NCI-H1105 (cell line): Measurements from ENCODE around the gene RPS2.
A peak's percentile ranks its signal among the peaks of the same experiment; 100 is the strongest.

Experiments used
- DNase-seq: peaks from one replicate; lab custom pipeline; 2025; lab: John Stamatoyannopoulos, UW

RPS2 gene

DNA sequence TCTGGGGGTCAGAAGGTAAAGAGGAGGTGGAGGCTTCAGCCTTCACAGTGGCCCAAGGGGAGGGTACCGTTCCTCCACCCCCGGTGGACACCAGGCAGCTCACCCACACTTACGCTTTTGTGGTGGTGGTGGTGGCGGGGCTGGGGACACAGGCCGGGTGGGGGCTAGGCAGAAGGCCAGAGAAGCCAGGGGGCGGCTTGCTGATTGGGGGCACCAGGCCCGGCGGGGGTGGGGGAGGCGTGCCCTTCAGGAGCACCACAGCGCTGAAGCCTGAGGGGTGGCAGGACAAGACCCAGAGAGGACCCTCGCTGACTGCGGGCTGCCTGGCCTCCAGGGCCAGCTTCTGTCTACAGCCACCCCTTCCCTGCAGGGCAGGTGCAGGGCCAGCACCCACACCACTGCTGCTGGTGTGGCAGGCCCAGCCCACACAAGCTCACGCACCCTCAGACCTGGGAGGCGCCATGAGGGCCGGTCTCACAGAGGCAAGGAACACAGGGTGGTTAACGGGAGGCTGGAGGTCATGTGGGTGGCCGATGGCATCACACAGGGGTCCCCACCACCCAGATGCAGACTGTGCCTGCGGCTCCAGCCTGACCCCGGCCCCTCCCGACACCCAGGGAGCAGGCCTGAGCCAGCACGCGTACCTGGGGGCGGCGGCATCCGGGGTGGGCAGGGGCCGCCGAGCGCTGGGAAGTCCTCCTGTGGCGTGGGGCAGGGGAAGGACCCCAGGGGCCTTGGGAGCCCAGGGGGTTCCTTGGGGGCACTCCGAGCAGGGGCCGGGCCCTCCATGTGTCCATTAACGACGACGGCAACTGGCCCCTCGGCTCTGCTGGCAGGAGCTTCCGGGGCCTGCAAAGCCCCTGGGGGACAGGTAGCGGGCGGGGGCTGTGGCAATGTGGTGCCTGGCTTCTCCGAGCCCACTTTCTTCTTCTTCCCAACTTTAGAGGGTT is 34.5 kb upstream of the RPS2 start:
- no peak for DNase-seq

DNA sequence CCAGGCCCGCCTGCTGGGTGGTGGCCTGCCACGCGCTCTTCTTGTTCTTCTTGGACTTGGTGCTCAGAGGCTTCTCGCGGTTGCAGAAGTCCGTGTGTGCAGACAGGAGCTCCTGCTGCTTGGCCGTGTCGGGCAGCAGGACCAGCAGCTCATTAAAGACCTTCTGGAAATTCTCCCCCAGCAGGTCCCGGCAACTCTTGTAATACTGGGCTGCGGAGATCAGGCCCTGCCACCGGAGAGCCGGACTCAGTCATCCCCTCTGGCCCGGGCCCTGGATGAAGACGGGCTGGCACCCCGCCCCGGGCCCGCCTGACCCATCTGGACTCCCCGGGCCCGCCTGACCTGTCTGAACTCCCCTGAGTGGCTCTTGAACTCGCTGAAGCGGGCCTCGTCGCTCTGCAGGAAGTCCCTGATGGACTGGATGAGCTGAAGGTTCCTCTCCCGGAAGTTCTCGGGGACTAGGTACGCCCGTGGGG is 33.8 kb upstream of the RPS2 start:
- DNase-seq, result no peak

DNA sequence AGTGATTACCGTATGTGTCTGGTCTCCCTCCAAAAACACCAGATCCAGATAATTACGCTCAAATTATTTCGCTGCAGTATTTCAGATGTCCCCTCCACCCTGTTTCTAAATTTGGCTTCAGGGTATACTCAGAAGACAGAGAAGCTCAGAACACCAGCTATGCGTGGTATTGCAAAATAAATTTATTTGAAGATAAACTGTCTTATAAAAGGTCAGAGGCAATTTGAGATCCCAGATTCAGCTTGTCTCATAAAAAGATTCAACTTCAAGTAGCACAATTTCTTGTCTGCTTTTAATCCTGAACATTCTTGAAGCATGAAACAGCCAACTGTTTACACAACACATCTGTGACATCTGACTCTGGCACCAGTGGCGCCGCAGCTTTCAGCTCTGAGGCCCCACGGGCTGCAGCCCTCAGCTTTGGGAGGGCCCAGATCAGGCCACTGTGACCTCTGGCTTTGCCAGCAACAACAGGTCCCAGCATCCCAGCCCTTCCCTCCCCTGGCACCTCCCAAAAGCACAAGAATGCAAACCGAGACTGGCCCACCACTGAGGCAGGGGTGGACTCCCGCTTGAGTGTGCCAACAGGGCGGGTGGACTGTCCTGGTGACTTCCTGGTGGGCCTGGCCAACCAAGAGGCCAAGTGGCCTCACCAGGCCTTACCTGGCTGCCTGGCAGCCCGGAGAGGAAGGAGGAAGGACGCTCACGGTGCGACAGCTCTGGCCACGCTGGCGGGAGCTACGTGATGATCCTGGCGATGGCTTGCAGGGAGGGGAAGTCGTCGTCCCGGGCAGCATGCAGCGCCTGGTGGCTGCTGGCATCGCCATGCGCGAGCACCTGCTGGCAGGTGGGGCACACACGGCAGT is 33.1 kb upstream of the RPS2 start:
- DNase-seq, result no peak

DNA sequence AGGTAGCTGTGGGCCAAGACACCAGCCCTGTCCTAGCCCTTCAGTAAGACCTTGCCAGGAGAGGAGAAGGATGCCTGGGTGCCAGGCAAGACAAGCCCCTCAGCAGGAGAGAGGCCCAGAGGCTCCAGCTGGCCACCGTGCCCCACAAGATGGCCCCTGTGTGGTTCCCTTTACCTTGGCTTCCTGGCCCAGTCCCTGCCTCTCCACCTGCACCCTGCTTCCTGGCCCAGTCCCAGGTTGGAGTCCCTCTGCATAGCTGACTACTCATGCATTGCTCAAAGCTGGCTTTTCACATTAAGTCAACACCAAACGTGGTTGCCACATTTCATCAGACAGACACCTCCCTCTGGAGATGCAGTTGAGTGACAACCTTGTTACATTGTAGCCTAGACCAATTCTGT is 29.1 kb upstream of the RPS2 start:
- no peak for DNase-seq

DNA sequence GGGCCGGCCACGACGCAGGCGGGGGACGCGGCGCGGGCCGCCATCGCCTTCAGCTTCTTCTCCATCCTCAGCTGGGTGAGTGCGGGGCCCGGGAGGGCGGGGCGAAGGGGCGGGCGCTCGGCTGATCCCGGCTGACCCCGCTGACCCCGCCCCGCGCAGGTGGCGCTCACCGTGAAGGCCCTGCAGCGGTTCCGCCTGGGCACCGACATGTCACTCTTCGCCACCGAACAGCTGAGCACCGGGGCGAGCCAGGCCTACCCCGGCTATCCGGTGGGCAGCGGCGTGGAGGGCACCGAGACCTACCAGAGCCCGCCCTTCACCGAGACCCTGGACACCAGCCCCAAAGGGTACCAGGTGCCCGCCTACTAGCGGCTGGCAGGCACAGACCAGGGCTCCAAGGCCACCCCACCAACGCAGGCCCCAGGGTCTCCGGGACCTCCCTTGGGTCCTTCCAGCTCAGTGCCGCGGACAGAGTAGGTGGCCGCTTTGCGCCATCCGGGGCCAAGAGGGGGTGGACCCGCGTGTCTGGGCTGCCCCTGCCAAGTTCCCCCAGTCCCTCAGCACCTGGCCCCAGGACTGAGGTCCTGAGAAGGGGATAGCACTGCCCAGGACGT is 28.2 kb upstream of the RPS2 start:
- no peak for DNase-seq

DNA sequence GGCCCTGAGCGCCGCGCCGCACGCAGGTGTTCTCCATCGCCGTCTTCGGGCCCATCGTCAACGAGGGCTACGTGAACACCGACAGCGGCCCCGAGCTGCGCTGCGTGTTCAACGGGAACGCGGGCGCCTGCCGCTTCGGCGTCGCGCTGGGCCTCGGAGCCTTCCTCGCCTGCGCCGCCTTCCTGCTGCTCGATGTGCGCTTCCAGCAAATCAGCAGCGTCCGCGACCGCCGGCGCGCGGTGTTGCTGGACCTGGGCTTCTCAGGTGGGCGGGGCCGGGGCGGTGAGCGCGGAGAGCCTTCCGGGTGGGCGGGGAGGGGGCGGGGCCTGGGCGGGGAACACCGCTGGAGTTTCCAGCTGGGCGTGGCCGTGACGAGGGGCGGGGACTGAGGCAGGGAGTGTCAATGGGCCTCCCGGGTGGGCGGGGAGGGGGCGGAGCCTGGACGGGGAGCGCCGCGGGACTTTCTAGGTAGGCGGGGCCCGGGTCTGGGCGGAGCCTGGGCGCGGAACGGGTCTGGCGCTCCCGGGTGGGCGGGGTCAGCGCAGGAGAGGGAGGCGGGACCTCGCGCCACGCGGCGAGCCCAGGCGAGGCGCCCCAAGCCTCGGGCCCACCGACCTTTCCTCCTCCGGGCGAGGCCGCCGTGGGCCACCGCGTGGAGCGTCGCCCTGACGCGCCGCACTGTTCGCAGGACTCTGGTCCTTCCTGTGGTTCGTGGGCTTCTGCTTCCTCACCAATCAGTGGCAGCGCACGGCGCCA is 27.5 kb upstream of the RPS2 start:
- DNase-seq, result no peak

DNA sequence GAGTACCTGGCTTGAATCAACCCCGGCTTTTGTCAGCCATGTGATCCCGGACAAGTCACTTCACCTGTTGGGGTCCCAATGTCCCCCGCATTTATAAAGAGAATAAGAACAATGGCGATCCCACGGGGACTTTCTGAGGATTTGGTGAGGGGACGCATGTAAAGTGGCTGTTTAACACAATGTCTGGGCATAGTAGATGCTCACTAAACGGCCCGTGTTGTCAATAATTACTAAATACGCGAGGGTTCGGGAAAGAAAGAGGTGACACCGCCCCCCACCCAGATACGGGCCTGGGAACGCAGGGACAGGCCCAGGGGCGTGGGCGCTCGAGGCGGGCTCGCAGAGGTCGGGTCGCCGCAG is 26.9 kb upstream of the RPS2 start:
- DNase-seq, result no peak

DNA sequence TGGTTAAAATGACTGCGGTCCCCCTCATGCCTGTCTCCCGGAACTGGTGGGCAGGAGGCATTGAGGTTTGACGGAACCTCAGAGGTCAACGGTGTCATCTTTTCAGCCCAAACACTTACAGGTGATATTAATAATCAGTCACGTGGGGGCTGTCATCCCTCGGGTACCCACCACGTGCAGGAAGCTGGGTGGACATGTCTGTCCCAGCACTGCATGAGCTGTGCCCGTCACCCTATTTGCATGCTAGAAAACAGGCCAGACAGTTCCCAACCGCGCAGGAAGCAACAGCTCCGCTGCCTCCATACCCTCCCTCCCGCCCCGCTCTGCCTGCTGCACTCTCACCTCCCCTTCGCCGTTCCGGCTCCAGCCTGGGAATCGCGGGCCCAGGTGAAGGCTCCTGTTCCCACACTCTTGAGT is 26.5 kb upstream of the RPS2 start:
- no peak for DNase-seq

DNA sequence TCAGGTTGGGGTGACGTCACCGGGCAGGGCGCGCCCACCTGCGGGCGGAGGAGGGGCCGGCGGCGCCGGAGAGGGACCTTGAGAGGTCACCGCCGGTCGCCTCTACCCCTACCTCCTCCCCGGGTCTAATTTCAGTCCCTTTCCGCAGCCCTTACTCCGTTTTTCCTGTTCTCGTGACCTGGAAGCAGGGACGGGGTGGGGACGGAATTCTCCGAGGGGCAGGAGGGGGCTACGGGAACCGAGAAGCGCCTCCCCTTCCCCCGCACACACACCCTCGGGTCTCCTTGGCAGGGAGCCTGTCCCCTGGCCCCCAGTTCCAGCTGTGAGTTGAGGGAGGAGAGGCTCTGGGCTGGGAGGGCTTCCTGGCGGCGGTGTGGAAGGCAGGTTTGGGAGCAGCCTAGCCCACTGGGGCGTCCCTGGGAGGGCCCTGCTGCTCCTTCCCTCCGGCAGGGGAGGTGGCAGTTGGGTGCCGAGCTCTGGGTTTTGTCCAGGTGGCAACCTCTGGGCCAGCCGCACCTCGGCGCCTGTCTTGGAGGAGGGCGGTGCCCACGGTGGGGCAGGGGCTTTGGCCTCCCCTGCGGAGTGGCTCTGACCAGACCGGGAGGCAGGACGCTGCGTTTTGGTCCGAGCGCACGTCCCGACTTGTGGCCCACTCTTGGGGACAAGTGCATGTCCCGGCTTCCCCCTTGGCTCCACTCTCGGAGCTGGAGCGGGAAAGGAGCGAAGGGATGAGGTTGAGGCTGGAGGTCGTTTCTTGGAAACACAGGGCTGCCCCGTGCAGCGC is 25.9 kb upstream of the RPS2 start:
- peak; percentile 39 for DNase-seq

DNA sequence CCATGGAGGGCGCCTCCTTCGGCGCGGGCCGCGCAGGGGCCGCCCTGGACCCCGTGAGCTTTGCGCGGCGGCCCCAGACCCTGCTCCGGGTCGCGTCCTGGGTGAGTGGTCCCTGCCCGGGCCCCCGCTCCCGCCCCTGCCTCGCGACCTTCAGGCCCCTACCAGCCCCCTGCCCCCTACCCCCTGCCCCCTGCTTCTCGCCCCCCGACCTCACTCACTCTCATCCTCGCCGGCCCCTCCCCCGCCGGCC is 25.4 kb upstream of the RPS2 start:
- DNase-seq, result no peak

DNA sequence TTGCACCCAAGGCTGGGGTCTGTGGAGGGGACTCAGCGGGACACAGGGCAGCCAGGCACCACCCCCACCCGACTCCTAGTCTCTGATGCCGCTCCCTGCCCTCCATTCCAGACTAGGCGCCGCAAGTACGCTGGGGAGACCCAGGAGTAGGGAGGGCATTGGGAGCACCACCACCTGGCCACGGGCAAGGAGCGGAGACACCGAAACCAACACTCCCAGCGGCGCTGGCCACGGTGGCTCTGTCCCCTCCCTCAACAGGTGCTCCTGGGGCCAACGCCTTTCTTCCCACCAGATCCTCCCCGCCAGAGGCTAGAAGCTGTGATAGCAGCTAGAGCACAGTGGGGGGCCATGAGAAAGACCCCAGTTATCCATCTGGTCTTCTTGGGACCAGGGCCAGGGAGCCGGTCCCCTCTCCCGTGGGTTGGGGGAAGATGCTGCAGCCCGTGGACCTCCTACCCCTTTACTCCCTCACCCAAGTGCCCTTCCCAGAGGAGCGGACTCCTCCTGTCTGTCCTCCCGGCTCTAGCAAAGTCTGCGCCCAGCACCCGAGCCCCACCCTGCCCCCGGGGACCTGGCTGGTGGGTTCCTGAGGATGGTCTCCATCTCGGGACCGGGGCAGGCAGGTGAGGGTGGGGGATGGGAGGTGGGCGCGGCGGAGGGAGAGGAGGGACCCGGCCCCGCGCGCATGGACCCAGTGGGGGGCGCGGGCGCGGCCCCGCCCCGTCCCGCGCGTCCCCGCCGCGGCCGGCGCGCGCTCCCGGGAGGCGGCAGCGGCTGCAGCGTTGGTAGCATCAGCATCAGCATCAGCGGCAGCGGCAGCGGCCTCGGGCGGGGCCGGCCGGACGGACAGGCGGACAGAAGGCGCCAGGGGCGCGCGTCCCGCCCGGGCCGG is 24.8 kb upstream of the RPS2 start, which contains the start of gene SYNGR3:
Gene SYNGR3 (plus strand): TSS at position 762 of the 892 bp plus-strand sequence. CDS start 133 bp downstream, outside the sequence.
- DNase-seq, result no peak

DNA sequence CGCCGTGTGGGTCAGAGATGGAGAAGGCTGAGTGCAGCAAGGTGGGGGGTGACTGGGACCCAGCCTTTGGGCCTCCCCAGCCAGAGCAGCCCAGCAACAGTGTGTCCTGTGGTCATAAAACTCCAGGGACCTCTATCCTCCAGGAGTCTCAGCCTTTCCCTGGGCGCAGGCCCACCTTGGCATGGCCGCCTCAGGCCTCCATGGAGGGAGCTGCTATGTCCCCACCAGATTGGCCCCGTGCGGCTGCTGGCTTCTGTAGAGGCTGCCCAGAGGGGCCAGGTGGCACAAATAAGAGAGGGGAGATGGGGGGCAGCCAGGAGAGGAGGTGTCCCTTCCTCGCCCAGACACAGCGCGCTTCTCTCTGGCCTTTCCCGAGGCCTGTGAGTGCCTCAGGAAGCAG is 22.6 kb upstream of the RPS2 start:
- DNase-seq, result no peak

DNA sequence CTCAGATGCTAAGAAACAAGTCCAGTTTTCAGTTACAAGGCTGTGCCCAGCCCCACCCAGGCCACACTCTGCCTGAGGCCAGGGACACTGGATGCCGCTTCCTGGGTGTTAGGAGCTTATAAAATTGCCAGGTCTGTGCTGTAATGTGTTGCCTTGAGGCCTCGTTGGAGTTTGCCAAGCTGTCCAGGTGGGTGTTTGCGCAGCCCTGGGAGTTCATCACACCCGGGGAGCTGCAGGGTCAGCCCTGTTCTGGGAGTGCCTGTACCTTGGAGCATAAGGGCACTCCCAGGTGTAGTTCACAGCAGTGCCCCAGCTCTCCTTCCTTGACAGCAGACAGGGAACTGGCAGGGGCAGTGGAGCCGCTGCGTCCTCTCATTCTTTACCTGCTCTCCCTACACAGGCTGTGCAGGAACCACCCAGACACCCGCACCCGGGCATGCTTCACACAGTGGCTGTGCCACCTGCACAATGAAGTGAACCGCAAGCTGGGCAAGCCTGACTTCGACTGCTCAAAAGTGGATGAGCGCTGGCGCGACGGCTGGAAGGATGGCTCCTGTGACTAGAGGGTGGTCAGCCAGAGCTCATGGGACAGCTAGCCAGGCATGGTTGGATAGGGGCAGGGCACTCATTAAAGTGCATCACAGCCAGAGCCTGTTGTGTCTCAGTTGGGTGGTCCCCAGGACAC is 21.0 kb upstream of the RPS2 start:
- DNase-seq, result no peak

DNA sequence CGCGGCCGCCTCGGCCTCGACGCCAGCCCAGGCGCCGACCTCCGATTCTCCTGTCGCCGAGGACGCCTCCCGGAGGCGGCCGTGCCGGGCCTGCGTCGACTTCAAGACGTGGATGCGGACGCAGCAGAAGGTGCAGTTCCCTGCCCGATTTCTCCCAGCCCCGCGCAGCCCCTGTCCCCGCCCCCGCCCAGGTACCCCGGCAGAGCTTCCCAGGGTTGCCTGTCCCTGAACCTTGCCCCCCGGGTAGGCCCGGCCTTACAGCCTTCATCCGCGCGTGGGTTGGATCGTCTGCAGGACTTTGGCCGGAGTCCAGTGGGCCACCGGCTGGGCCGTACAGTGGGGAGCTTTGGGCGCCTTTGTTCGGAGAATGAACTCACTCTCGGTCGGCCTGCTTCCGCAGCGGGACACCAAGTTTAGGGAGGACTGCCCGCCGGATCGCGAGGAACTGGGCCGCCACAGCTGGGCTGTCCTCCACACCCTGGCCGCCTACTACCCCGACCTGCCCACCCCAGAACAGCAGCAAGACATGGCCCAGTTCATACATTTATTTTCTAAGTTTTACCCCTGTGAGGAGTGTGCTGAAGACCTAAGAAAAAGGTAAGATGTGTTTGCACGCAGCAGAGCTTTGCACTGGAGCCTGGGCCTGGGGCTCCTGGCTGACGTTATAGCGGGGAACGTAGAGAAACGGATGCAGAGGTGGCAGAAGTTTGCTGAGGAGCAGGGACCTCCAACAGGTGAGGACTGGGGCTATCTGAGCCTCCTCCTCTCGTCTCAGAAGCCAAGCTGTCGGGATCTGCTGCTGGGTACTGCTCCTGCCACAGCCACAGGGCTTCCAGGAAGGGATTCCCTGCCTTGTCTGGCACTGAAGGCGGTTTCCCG is 20.0 kb upstream of the RPS2 start:
- no peak for DNase-seq

DNA sequence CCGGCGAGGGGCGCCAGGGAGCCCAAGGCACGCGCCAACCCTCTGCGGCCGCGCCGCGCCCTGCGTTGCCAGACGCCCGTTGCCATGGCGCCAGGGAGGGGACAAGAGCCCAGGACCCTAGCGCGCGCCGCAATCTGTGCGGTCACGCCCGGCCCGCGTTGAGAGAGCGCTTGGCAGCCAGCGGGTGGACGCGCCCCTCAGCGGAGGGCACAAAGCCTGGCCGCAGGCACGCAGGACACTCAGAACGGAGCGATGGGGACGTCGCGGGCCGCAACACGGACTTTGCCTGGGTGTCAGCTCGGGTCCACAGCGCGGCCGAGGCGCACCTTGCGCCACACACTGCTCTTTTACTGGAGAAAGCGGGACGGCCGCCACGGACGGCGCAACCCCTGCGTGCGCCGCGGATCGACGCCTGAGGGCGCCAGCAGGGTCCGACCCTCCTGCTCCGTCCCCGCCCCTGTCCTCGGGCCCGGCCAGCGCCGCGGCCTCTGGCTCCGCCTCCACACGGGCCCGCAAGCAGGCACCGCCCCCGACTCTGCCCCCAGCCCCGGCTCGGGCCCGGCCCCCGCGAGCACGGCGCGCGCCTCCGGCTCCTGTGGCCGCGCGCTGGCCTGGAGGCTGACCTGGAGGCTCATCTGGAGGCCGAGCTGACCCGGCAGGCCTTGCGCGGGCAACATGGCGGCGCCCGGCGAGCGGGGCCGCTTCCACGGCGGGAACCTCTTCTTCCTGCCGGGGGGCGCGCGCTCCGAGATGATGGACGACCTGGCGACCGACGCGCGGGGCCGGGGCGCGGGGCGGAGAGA is 19.1 kb upstream of the RPS2 start, which contains the start of gene GFER:
Gene GFER (plus strand): TSS at position 650 of the 803 bp plus-strand sequence. CDS start 26 bp downstream, at position 676.
- peak; percentile 58 for DNase-seq

DNA sequence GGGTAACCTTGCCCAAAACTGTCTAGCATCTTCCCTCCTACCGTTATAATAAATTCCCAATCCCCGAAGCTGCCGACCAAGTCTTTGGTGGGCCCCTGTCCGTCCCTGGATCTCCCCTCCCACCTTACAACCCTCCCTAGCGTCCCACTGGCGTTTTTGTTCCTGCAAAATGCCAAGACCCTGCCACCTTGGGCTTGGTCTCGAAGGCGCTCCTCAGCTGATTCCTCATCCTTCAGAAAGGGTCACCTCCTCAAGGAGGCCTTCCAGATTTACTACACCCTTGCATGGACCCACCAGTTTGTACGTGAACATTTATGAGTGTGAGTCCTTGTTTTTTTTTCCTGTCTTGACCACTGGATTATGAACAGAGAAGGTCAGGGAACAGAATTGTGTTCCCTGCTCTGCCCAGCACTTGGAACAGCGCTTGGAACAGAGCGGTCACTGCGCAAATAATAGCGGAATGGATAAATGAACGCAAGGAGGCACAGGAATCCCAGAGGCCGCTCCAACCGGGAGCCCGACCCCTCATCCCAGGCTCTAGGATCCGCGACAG is 18.4 kb upstream of the RPS2 start:
- DNase-seq, result no peak

DNA sequence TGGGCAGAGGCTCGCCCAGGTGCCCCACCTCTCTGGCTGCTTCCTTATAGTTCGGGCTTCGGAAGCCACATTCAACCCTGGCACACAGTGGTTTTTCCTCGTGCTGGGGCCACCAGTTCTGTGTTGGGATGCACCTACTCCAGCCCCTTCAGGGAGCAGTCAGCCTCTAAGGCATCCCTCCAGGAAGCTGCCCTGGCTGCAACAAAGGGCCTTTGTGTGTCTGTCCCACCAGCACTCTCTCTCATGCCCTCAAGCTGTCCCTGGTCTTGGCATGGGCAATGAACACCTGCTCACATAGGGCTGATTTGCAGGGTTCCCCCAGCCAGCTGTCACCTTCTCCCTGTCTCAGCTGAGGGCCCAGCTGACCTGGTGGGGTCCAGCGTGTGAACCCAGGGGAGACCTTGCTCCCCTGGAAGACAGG is 17.4 kb upstream of the RPS2 start:
- no peak for DNase-seq
